Epithelial cell of proximal tubule (primary cell): ENCODE data around the gene MAN2A2. TPM values are rescaled to one million over a fixed set of nuclear protein-coding genes. Genes with fewer than 3 reads are reported as not detected.

ENCODE experiments used
- DNase-seq: peaks from one replicate; pipeline ENCODE4 v3.0.0-alpha.2; 2011; ENCODE audit warnings: low read depth
- H3K4me3 ChIP-seq: 2 replicates; pipeline ENCODE4 v1.5.1; 2011; ENCODE audit warnings: low read depth, mild to moderate bottlenecking, low read length
- CTCF ChIP-seq: conservative IDR thresholded peaks from 2 replicates; pipeline ENCODE4 v1.5.1; 2012; ENCODE audit warnings: low read depth, mild to moderate bottlenecking, low read length
- total RNA-seq: library from RNA; depleted of rRNA; stranded (reverse); fragments of >200 nt; gene quantifications from 2 replicates; pipeline ENCODE4 v1.2.3, GENCODE V29; 2015

Gene MAN2A2
- total RNA-seq = 19.8 and 25.3 TPM in 2 replicates

DNA sequence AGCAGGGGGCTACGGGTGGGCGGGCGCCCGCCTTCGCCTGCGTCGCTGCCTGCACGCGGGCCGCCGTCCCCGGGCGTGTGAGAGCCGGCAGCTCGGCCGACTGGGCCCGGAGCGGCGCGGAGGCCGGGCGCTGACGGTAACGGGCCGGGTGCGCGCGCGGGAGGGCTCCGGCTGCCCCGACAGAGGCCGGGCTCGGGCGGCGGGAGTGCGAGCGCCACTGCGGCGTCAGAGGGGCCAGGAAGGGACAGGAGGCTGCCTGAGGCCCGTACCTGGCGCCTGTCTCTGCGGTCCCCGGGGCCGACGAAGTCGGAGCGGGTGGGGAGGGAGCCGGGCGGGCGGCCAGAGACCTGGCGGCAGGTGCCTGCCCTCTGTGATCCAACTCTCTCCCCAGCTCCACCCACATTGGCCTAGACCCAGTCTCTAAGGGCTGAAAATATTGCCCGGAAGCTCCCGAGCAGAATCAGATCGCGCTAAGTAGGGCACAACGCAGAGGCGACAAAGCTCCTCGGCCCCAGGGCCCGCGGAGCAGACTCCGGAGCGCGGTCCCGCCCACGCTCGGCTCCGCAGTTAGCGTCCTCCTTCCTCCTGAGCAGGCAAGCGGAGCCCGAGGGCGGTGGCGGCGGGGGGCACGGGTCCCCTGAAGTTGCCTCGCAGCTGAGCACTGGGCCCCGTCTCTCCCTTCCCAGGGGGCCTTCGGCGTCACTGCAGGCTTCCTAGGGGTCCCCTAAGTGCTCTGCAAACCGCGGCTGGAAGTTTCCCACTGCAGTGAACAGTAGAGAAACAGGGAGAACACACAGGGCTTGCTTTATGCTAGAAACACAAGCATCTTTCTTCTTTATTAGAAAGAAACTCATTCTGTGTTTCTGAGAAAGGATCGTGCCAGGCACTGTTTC lies at the start of gene MAN2A2:
TSS of gene MAN2A2 (plus strand) at position 463 of the 893 bp plus-strand sequence. CDS start 906 bp downstream, outside the sequence.
- H3K4me3 ChIP-seq = peak within 1 kb of the TSS; percentile 81
- DNase-seq = no peak
- TF ChIP-seq CTCF = no peak

DNA sequence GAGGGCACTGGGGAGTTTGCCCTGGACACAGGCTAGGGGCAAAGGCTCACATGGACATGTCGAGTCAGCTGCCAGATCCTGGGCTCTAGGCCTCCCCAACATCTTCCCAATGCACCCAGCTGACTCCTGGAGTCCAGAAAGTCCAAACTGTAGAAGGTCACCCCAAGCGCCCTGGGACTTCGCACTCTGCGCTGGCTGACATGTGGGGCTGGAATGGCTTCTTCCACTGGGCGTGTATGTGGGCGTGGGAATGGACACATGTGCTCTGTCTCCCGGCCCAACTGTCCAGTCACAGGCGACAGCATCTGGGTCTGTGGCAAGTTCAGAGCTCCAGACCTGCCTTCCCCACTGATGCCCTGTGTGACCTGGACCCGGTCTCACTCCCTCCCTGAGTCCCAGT lies 48.0 kb upstream of the MAN2A2 start:
- no peak for TF ChIP-seq CTCF
- no peak overlapping the region for H3K4me3 ChIP-seq
- no peak for DNase-seq

- no peak overlapping the region for H3K4me3 ChIP-seq
- DNase-seq = no peak
- TF ChIP-seq CTCF = no peak
Measured at GRCh38 chr15:90857337-90857736, 45.8 kb upstream of the MAN2A2 start.

- no peak overlapping the region for H3K4me3 ChIP-seq
- no peak for TF ChIP-seq CTCF
- DNase-seq = no peak
Measured at GRCh38 chr15:90857883-90858443, 45.1 kb upstream of the MAN2A2 start.

- no peak for TF ChIP-seq CTCF
- no peak overlapping the region for H3K4me3 ChIP-seq
- no peak for DNase-seq
Measured at GRCh38 chr15:90859234-90860131, 43.6 kb upstream of the MAN2A2 start.

- H3K4me3 ChIP-seq = no peak overlapping the region
- no peak for TF ChIP-seq CTCF
- no peak for DNase-seq
Measured at GRCh38 chr15:90860450-90860849, 42.7 kb upstream of the MAN2A2 start.
